GM21825 (cell line): ENCODE results near the gene PCK1.

ENCODE experiments used
- ATAC-seq: cut with Tn5 transposase; IDR thresholded peaks from one replicate; pipeline ENCODE4 v1.9.1; 2021; ENCODE audit warnings: mild to moderate bottlenecking, moderate library complexity; ENCODE audit not compliant: unreplicated experiment

PCK1 gene

DNA sequence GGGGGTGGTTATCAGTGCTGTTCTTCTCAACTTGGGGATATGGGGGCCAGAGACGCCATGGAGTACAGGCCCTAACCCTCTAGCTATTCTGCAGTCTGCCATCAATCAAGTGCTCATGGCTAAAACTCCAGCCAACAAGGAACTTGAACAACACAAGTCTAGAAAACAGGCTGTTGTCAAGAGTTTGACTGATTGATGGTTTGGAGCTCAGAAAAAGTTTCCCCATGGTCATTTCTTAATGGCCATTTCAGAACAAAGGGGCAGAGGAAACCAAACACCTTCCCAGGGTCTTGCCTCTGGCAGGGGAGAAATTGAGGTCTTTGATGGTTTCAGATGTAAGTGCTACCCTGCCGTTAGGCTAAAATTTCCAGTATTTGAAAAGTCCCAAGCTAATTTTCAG, 15.1 kb downstream of the PCK1 start:
- ATAC-seq, result no peak

- ATAC-seq, result no peak
Measured at GRCh38 chr20:57576617-57577550, 16.0 kb downstream of the PCK1 start.

DNA sequence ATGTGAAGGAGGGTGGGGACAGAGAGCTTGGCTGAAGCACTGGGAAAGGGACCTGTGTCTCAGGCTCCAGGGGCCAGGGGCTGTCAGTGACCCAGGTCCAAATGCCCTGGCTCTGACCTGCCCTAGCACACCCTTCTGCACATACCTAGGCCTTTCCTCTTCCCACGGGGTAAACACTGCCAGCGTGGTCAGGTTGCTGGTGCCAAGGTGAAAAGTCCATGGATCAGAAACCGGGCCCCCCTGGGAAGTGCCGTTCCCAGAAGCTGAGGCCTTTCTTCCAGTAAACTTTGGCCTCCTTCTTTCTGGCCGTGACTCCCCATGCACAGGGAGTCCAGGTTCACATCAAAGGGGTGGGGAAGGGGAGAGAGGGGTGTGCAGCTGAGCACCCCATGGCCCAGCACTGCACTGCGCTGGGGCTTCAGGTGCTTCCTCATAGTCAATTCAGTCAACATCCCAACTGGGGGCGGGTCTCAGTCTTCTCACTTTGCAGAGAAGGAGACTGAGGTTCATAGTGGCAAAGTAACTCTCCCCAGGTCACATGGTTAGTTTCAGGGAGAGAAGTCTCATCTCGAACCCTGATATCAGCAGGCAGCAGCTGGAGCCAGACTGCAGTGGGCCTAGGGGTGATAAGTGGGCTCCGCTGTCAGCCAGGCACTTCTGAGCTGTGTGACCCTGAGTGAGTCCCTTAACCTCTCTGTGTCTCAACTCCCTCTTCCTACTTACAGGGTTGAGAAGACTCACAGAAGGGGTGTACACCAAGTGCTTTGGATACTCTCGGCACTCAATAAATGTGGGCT, 17.0 kb downstream of the PCK1 start:
- ATAC-seq, result no peak

DNA sequence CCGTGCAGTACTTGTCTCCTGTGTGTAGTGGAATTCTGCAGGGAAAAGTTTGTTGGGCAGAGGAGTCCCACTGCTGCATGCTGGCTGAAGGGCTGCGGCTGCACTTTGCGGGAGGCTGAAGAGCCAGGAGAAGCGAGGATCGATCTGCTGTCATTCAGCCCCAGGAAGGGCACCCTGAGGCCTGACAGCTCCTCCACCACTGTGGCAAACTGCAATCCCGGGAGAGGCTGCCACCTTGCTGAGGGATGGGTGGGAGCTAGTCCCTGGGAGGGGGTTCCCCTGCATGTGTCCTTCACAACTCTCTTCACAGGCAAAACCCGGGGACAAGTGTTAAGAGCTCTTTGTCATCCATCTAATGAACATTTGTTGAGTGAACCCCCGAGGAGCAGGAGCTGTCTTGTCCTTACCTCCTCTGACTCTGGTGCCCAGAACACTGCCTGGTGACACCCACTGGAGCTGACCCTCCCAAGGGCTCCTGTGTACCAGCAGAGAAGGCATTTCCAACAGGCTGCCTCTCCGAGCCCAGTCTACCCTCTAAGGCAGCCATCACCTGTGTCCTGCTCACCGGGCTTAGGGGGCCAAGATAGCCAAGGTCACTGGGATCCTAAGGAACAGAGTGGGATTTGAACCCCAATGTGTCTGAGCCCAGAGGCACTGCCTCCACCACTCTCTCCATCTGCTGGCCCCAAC, 17.7 kb downstream of the PCK1 start:
- no peak for ATAC-seq

DNA sequence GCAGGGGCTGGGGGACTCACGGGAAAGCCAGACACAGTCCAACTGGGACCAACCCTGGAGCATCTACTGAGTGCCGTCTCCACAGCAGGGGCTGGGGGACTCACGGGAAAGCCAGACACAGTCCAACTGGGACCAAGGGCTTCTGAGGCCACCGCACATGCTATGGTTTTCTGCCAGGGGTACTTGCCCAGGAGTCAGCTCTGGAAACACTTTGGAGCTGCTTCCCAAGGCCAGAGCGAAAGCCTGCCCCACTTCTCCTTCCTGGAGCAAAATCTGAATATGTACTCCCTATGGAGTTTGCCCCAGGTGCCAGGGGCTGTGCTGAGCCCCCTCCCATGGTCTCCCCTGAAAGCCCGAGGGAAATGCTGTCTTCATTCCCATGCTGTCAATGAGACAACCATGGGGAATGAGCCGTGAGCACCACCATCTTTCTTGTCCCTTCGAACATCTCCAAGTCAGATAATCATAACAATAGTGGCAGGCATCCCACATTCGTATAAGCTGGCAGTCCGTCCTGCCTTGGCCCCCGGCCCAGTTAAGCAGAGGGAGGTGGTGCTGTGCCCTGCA, 18.5 kb downstream of the PCK1 start:
- ATAC-seq, result no peak

- ATAC-seq, result no peak
Measured at GRCh38 chr20:57579898-57580447, 19.1 kb downstream of the PCK1 start.

DNA sequence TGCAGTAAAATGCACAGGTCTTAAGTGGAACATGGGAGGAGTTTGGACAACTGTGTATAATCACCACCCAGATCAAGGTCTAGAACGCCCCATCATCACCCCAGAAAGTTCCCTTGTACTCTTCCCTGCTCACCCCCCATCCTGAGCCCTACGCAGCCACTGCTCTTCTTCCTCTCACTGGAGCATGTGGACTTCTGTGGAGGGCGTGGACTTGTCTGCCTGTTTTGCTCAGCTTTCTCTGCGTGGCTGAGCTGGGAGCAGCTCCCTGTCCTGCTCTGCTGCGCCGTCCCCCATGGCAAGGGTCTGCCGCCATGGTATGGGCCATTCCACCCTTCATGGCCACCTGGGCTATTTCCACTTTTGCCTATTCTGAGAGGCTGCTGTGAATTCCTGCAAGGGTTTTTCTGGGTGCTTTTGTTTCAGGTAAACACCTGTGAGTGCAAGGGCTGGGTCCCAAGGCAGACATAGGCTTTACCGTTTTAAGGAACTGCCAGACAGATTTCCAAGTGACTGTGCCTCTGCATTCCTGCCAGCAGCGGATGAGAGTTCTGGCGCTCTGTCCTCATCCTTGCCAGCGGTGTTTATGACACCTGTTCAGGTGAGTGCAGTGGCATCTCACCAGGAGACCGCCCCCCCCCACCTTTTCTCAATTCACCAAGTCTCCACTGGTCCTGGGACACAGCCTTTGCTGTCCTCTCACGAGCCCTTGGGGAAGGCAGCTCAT, 19.7 kb downstream of the PCK1 start:
- no peak for ATAC-seq

DNA sequence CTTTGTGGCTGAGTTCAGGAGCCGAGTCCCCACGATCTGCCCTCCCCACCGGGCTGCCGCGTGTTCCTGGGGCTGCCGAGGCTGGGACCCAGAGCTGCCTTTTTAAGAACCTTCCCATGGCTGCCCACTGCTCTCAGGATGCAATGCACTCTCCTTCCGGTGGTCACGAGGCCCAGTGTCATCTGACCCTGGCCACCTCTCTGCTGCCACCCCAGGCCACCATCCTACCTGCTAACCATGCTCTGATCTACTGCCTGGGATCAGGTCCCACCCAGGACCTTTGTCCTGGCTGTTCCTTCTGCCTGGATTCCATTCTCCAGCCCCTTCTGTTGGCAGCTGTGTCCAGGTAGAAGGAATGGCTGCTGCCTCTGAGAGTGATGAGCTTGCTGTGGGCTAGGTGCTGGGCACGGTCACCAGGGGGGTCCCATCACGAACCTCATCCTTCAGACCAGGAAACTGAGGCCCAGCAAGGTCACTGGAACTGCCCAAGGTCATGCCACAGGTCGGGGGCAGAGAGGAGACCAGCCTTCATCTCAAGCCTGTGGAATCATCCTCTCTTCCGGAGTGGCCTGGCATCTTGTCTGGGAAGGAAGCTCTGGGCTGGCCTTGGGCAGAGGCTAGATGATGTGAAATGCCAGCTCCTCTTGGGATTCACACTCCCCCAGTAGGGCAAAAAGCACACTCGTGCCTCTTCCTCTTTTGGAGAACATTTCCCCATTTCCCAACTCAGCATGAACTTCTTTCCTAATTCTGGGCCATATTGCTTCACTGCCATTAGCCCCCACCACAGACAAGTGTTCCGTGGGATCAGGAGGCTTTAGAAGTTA, 20.5 kb downstream of the PCK1 start:
- no peak for ATAC-seq

DNA sequence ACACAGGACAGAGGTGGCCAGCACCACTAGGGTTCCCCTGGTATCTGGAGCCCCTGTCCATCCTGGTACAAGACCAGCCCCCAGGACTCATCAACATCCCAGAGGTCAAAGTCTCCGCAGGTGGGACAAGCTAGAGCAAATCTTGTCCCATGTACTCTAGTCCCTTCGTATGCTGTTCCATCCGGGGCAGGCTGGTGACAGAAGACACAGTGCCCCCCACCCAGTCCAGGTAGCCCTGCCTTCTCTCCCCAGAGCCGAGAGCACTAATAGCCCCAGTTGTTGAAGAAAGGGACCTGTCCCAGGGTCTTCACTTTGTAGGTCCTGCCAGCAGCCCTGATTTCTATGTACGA, 21.1 kb downstream of the PCK1 start:
- no peak for ATAC-seq

- no peak for ATAC-seq
Measured at GRCh38 chr20:57582432-57583288, 21.8 kb downstream of the PCK1 start.

DNA sequence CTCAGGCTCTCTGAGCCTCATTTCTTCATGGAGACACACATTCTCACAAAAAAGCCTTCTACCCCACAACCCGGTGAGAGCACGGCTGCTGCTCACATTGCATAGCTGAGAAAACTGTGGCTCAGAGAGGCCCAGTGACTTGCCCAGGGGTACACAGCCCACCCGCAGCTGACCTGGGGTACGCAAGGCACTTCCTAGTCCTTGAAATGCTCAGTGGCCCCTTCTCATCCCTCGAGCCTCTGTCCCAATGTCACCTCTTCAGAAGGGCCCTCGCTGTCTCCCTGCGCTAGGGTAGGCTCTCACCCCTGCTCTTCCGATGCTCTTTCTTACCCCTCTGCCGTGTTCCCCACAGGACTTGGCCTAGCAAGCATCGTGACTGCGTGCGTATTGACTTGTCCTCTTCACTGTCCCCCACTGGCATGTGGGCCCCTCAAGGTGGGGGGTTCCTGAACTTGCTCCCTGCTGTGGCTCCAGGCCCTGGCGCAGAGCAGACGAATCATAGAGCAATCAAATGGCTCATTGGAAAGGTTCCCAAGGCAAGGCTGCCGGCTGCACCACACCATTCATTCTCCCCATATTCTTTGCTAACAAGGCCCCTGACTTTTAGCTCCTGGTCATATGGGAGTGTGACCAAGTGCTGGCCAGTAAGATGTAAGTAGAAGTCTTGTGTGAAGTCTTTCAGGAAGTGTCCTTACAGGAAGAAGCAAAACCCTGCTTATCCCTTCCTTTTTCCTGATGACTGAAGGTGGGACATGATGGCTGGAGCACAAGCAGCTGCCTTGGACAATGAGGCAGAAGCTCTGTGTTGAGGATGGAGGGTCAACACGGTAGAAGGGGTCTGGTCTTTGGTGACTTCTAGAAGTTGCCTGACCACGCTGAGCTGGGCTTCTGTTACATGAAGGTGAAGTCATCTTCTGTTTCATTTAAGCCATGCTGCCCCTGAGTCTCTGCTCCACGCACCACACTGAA, 22.7 kb downstream of the PCK1 start:
- no peak for ATAC-seq

- no peak for ATAC-seq
Measured at GRCh38 chr20:57584768-57585461, 24.0 kb downstream of the PCK1 start.

GRCh38 chr20:57585466-57586213, 24.7 kb downstream of the PCK1 start:
- no peak for ATAC-seq

DNA sequence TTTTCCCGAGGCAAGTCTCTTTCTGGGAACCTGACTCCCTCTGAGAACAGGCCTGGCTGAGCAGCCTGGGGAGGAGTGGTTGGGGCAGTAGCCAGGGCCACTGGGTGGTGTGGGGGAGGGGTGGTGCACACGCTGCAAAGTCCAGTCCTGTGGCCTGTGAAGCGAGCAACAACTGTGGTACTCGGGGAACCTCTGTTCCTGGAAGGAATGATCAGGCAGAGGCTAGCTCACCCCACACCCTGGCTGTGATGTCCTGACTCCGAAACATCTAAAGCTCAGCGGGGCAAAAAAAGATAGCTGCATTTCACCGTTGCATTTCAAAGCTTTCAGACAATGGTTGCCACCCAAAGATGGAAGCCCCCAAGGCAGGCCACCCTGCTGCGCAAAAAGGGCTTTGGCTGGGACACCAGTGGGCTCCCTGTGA, 25.5 kb downstream of the PCK1 start:
- no peak for ATAC-seq

GRCh38 chr20:57586943-57587277, 26.0 kb downstream of the PCK1 start:
- no peak for ATAC-seq
